DND-41 (cell line): ENCODE measurements around the gene VCX3A.
A peak's percentile ranks its signal among the peaks of the same experiment; 100 is the strongest.

Experiments
- ATAC-seq: fragments of 200-7000 bp; cut with Tn5 transposase; 3 replicates; pipeline ENCODE4 v1.9.1; 2021; ENCODE audit warnings: low read depth; ENCODE audit not compliant: insufficient read depth
- DNase-seq: peaks from one replicate; pipeline ENCODE4 v3.0.0-alpha.2; 2020
- H2AFZ ChIP-seq: 2 replicates; pipeline ENCODE4 v1.6.0; 2012; ENCODE audit warnings: low read depth, low read length
- H3K27ac ChIP-seq: 2 replicates; pipeline ENCODE4 v1.5.1; 2012; ENCODE audit warnings: low read length, inconsistent platforms
- H3K27me3 ChIP-seq: fragments of 200-600 bp; sonication (generic); 2 replicates; pipeline ENCODE4 v1.6.0; 2012; ENCODE audit warnings: low read length, mild to moderate bottlenecking, inconsistent platforms; ENCODE audit not compliant: insufficient read depth, poor library complexity
- H3K36me3 ChIP-seq: 2 replicates; pipeline ENCODE4 v1.5.1; 2012; ENCODE audit warnings: low read length, inconsistent platforms; ENCODE audit not compliant: insufficient read depth
- H3K4me1 ChIP-seq: 2 replicates; pipeline ENCODE4 v1.5.1; 2012; ENCODE audit warnings: mild to moderate bottlenecking, low read length; ENCODE audit not compliant: insufficient read depth
- H3K4me2 ChIP-seq: 2 replicates; pipeline ENCODE4 v1.6.0; 2012; ENCODE audit warnings: mild to moderate bottlenecking, moderate library complexity, low read length, inconsistent platforms; ENCODE audit not compliant: insufficient read depth
- H3K4me3 ChIP-seq, 2 experiments: fragments of 200-600 bp in 1 of 2; shearing (Covaris generic) in 1 of 2; 2 replicates each; pipeline ENCODE4 v1.5.1; 2012 to 2016; ENCODE audit warnings: inconsistent platforms in 2 of 2, low read length in 2 of 2, mild to moderate bottlenecking in 2 of 2, low read depth in 1 of 2, moderate library complexity in 1 of 2
- H3K79me2 ChIP-seq: 2 replicates; pipeline ENCODE4 v1.6.0; 2012; ENCODE audit warnings: low read length, inconsistent platforms; ENCODE audit not compliant: insufficient read depth
- H3K9ac ChIP-seq: 2 replicates; pipeline ENCODE4 v1.6.0; 2012; ENCODE audit warnings: low read depth, mild to moderate bottlenecking, inconsistent platforms, low read length, moderate library complexity
- H3K9me3 ChIP-seq: 2 replicates; pipeline ENCODE4 v1.5.1; 2012; ENCODE audit warnings: low read length, moderate library complexity, mild to moderate bottlenecking, inconsistent platforms; ENCODE audit not compliant: insufficient read depth, severe bottlenecking
- H4K20me1 ChIP-seq: 2 replicates; pipeline ENCODE4 v1.6.0; 2012; ENCODE audit warnings: low read length; ENCODE audit not compliant: insufficient read depth
- CTCF ChIP-seq: IDR thresholded peaks from 2 replicates; pipeline ENCODE4 v1.5.1; 2012; ENCODE audit warnings: borderline replicate concordance, low read length, moderate library complexity, mild to moderate bottlenecking; ENCODE audit not compliant: poor library complexity, severe bottlenecking; ENCODE audit errors: extremely low read depth
- EZH2 ChIP-seq: IDR thresholded peaks from 3 replicates; pipeline ENCODE4 v1.6.1; 2012; ENCODE audit warnings: borderline replicate concordance, low read depth, mild to moderate bottlenecking, moderate library complexity, low read length, inconsistent platforms; ENCODE audit not compliant: severe bottlenecking

Gene VCX3A

GRCh38 chrX:6557690-6558089, 22.8 kb upstream of the VCX3A start:
- no peaks in the 10 kb centered on the region for H3K4me1 ChIP-seq
- ATAC-seq (no peak), DNase-seq (no peak)
- H3K79me2 ChIP-seq = no peaks in the 10 kb centered on the region
- no peaks in the 10 kb centered on the region for H3K36me3 ChIP-seq
- no peak overlapping the region for H3K27ac ChIP-seq
- TF ChIP-seq EZH2 (no peak), CTCF (no peak)
- no peak overlapping the region for H3K4me3 ChIP-seq
- no peak overlapping the region for H3K4me2 ChIP-seq
- H3K27me3 ChIP-seq = no peaks in the 10 kb centered on the region
- no peak overlapping the region for H3K9ac ChIP-seq
- H3K9me3 ChIP-seq = peaks cover 3% of the 10 kb centered on the region
- no peak overlapping the region for H2AFZ ChIP-seq
- no peaks in the 10 kb centered on the region for H4K20me1 ChIP-seq

- H3K79me2 ChIP-seq = no peaks in the 10 kb centered on the region
- no peaks in the 10 kb centered on the region for H3K27me3 ChIP-seq
- no peak overlapping the region for H3K4me2 ChIP-seq
- no peaks in the 10 kb centered on the region for H3K36me3 ChIP-seq
- DNase-seq (no peak), ATAC-seq (no peak)
- H2AFZ ChIP-seq = no peak overlapping the region
- H3K9me3 ChIP-seq = no peaks in the 10 kb centered on the region
- H3K9ac ChIP-seq = no peak overlapping the region
- TF ChIP-seq EZH2 = no peak
- no peak for TF ChIP-seq CTCF
- H3K27ac ChIP-seq = no peak overlapping the region
- H3K4me1 ChIP-seq = no peaks in the 10 kb centered on the region
- H3K4me3 ChIP-seq = no peak overlapping the region
- H4K20me1 ChIP-seq = no peaks in the 10 kb centered on the region
Measured at GRCh38 chrX:6550999-6551398, 16.1 kb upstream of the VCX3A start.

- H3K9me3 ChIP-seq = no peaks in the 10 kb centered on the region
- H4K20me1 ChIP-seq = no peaks in the 10 kb centered on the region
- no peaks in the 10 kb centered on the region for H3K27me3 ChIP-seq
- no peaks in the 10 kb centered on the region for H3K36me3 ChIP-seq
- no peaks in the 10 kb centered on the region for H3K79me2 ChIP-seq
- peak; percentile 42; the same call in 2 of the 3 replicates for ATAC-seq
- H3K4me3 ChIP-seq = no peak overlapping the region
- H3K4me2 ChIP-seq = no peak overlapping the region
- no peak overlapping the region for H3K9ac ChIP-seq
- DNase-seq = no peak
- peaks cover 14% of the 10 kb centered on the region for H3K4me1 ChIP-seq
- no peak overlapping the region for H2AFZ ChIP-seq
- TF ChIP-seq EZH2 (no peak), CTCF (no peak)
- H3K27ac ChIP-seq = no peak overlapping the region
Measured at GRCh38 chrX:6545712-6546111, 10.8 kb upstream of the VCX3A start.

DNA sequence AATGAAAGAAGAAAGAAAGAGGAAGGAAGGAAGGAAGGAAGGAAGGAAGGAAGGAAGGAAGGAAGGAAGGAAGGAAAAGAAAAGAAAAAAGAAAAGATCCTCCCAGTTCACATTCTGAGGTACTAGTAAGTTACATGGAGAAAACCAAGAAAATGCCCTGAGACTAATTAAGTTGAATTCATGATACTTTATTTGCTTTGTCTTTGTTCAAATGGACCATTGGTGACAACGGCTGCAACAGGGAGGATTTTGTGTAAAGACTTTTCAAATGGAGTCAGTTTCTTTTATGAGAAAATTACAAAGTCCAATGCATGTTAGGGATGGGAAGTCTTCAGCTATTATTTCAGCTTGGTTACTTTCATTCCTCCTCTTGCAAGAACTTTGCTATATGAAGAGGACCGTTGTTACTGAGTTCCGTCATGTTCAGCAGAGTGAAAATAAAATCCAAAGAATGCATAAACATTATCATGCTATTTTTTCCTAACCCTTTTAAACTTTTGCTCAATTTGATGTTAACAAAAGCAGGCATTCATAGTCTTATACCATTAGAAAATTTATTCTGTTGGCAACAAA, 8.3 kb downstream of the VCX3A start:
- H3K4me1 ChIP-seq = no peaks in the 10 kb centered on the region
- TF ChIP-seq CTCF (no peak), EZH2 (no peak)

More for the DNA sequence above, 8.3 kb downstream of the VCX3A start:
- H4K20me1 ChIP-seq = no peaks in the 10 kb centered on the region
- H3K36me3 ChIP-seq = no peaks in the 10 kb centered on the region
- H2AFZ ChIP-seq = no peak overlapping the region
- H3K4me2 ChIP-seq = no peak overlapping the region
- no peaks in the 10 kb centered on the region for H3K9me3 ChIP-seq
- no peak overlapping the region for H3K9ac ChIP-seq
- no peaks in the 10 kb centered on the region for H3K79me2 ChIP-seq
- H3K27ac ChIP-seq = no peak overlapping the region
- ATAC-seq (no peak), DNase-seq (no peak)
- H3K27me3 ChIP-seq = no peaks in the 10 kb centered on the region
- H3K4me3 ChIP-seq = no peak overlapping the region
